GM19193 (cell line): Measurements from ENCODE around the gene SLC10A7.

ENCODE experiments used
- POLR2A ChIP-seq: IDR thresholded peaks from 4 replicates; pipeline ENCODE4 v1.6.1; 2011; ENCODE audit not compliant: insufficient read depth, insufficient read length; ENCODE audit errors: extremely low read depth

Gene SLC10A7

DNA sequence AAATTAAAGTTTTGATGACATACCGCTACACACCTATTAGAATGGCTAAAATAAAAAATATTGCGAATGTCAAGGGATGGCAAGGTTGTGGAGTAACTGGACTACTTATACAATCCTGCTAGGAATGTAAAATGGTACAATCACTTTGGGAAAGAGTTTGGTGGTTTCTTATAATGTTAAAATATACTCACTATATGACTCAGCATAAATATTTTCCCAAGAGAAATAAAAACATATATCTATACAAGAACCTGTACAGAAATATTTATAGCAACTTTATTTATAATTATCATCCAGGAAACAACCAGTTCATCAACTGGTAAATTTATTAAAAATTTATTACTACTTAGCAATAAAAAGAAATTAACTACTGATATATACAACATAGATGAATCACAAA lies 89.7 kb downstream of the SLC10A7 start:
- TF ChIP-seq POLR2A: no peak

- no peak for TF ChIP-seq POLR2A
Observed at GRCh38 chr4:146428298-146428697, 93.4 kb downstream of the SLC10A7 start.

DNA sequence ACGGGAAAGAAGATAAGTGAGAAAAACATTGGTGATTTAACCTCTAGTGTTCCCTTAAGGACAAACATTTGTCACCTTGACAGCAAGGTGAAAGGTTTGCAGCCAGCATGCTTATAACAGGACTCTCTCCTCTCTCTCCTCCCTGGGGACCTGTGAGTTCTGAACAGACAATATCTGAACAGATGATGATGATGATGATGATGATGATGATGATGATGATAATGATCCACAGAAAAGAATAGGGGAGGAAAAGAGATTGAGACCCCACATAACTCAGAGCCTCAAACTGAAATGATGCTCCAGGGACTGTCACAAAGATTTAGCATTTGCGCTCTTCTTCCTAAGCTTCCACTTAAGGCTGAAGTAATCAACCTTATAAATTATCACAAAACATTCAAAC lies 103.9 kb downstream of the SLC10A7 start:
- no peak for TF ChIP-seq POLR2A

DNA sequence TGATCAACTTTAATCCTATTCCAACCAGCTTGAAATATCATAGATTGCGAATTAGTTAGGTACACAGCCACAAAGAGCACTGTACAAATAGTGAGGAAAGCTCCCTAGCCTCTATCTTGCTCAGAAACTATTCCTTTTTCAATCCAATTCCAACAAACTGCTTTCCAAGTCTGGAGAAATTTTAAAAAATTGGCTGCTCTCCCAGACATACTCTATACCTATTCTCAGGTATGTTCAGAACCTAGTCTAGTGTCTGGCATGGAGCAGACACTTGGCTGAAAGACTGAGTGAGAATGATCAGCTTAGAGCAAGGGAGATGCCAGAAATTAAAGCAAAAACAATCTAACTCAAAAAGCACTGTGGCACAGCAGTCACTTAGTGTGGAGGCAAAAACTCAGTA lies 105.9 kb downstream of the SLC10A7 start:
- TF ChIP-seq POLR2A: no peak

DNA sequence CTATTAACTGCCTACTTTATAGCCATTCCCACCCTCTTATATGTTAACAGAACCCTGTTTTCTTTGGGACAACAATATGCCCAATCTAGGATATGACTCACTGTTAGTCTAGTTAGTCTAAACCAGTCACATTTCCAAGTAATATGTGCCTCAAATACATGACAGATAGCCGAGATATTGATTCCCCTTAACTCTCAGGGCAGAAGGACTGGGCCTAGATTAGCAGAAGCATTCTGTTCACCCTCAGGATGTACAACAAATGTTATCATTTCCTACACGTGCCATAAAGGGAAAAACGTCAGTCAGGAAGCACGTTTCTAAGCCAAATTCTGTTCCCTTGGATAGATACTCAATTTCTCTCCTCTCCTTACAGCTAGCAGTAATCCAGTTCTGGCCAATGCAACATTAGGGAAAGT lies 114.1 kb downstream of the SLC10A7 start:
- no peak for TF ChIP-seq POLR2A

- TF ChIP-seq POLR2A: no peak
Observed at GRCh38 chr4:146407257-146407656, 114.5 kb downstream of the SLC10A7 start.

GRCh38 chr4:146401274-146401673 lies 120.5 kb downstream of the SLC10A7 start:
- TF ChIP-seq POLR2A: no peak

DNA sequence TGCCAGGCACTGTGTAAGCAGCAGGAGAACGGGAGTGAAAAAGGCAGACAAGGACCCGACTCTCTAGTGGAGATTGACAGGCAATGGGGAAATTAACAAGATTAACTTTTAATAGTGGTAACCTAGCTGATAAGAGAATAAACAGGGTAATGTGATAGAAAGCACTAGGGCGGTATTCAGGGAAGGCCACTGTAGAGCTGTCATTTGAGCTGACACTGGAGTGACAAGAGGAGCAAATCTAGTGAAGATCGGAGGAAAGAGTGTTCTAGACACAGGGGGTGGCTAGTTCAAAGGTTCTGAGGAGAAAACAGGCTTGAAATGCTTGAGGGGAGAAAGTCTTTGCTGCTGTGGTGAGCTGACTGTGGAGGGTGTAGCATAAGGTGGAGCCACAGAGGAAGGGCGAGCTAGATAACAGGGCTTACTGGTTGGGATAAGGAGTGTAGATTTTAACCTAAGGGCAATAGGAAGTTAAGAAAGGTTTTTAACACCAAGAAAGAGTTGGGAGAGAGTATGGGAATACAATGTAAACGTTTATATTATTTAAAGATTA lies 122.8 kb downstream of the SLC10A7 start:
- TF ChIP-seq POLR2A: no peak

- TF ChIP-seq POLR2A: no peak
Observed at GRCh38 chr4:146398404-146398803, 123.3 kb downstream of the SLC10A7 start.

GRCh38 chr4:146389561-146389960 lies 132.2 kb downstream of the SLC10A7 start:
- TF ChIP-seq POLR2A: no peak

DNA sequence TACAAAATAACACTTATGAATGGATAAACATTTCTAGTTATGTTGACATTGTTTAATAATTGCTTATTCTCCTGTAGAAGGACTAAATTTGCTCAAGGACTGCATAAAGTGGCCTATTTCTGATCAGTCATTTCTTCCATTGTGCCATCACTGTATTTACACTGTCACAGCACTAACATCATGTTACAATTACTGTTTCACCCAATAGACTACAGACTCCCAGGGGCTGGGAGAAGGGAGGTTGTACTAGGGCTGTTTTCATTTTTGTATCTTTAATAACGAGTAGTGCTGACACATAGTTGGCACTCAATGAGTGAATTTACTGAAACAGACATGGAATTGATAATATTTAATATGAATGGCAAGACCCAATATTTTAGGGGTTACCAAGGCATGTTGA lies 139.5 kb downstream of the SLC10A7 start:
- TF ChIP-seq POLR2A: no peak

GRCh38 chr4:146381263-146381872 lies 140.4 kb downstream of the SLC10A7 start:
- TF ChIP-seq POLR2A: no peak

DNA sequence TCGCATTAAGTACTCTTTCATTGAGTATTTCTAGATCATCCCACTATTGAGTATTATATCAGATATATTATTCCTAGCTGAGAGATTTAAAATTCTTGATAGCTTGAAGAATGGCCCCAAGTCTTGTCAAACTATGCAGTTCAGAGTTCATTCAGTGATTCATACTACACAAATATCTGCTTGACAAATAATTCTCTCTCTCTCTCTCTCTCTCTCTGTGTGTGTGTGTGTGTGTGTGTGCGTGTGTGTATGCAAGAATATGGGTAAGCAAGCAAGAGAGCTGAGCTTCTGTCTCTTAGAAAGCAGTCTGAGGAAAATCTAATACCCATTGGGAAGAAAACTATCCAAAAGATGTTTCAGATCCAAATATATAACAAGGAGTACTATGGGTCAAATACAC lies 142.0 kb downstream of the SLC10A7 start:
- TF ChIP-seq POLR2A: no peak

- no peak for TF ChIP-seq POLR2A
Observed at GRCh38 chr4:146371812-146372211, 149.9 kb downstream of the SLC10A7 start.

GRCh38 chr4:146370841-146371240 lies 150.9 kb downstream of the SLC10A7 start:
- TF ChIP-seq POLR2A: no peak

DNA sequence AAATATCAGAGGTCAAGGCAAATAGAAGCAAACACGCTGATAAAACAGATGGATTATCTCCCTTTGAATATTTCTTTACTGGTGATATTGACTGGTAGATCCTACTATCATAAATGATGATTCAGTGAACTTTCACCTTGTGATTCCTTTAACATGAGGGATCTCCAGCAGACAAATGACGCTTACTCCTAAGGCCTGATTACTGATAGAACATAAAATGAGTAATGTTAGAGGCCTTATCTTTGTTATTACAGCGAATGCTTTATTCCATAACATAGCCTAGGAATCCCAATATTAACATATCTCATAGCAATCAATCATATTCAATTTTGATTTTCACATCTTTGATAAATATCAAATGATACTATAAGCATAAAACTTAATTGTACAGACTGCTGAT lies 152.3 kb downstream of the SLC10A7 start:
- no peak for TF ChIP-seq POLR2A

DNA sequence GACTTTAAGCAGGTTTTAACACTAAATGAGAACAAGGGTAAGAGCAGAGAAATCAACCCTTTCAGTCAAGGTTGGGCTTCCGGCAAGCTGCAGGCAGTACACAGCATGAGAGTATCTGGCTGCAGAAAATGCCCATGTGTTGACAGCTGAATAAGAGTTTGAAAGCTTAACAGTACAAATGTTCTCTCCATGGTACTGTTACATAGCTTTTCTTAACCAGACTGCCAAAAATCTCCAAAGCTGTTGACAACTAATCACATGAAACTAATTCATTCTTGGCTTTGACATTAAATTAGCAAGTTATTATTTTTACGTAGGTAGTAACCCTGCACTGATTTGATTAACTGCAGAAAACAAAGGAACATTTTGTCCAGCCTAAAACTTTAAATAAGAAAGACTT lies 153.5 kb downstream of the SLC10A7 start:
- no peak for TF ChIP-seq POLR2A
